ENCODE measurements around the gene LRMDA.
"Not testable (repeated sequence)": the region's sequence is repeated elsewhere in the genome, so short reads cannot be mapped to it uniquely, and the experiment has no call there.

LRMDA gene

DNA sequence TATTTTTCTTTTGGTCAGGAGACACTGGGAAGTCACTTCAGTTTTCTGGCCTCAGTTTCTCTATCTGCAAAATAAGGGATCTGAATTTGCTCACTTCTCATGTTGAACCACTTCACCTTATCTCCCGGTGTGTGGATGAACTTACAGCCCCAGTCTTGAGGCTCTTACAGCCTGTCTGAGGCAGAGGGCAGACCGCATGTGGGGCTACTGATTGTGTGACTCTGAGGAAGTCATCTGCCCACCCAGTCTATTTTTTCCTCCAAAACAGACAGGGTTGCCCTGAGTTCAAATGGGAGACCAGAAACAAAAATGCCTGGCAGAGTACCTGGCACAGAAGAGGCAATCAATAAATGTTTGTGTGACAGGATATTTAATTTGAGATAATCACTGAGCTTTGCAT is 78.3 kb downstream of the LRMDA start:
- DNase-seq: no peak

- DNase-seq: no peak
Observed at GRCh38 chr10:75511011-75511410, 79.6 kb downstream of the LRMDA start.

- DNase-seq: no peak
Observed at GRCh38 chr10:75512203-75512933, 80.9 kb downstream of the LRMDA start.

GRCh38 chr10:75513292-75513885 is 82.0 kb downstream of the LRMDA start:
- no peak for DNase-seq

- DNase-seq: no peak
Observed at GRCh38 chr10:75514830-75515229, 83.4 kb downstream of the LRMDA start.

GRCh38 chr10:75516154-75516553 is 84.7 kb downstream of the LRMDA start:
- DNase-seq: not testable (repeated sequence)

DNA sequence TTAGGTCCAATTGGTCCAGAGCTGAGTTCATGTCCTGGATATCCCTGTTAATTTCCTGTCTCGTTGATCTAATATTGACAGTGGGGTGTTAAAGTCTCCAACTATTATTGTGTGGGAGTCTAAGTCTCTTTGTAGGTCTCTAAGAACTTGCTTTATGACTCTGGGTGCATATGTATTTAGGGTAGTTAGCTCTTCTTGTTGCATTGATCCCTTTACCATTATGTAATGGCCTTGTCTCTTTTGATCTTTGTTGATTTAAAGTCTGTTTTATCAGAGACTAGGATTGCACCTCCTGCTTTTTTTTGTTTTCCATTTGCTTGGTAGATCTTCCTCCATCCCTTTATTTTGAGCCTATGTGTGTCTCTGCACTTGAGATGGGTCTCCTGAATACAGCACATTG is 87.8 kb downstream of the LRMDA start:
- not testable (repeated sequence) for DNase-seq

DNA sequence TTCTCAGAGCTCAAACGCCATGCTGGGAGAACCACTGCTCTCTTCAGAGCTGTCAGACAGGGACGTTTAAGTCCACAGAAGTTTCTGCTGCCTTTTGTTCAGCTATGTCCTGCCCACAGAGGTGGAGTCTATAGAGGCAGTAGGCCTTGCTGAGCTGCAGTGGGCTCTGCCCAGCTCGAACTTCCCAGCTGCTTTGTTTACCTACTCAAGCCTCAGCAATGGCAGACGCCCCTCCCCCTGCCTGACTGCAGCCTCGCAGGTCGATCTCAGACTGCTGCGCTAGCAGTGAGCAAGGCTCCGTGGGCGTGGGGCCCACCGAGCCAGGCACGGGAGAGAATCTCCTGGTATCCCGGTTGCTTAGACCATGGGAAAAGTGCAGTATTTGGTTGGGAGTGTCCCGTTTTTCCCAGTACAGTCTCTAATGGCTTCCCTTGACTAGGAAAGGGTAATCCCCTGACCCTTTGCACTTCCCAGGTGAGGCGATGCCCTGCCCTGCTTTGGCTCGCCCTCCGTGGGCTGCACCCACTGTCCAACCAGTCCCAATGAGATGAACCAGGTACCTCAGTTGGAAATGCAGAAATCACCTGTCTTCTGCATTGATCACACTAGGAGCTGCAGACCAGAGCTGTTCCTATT is 89.9 kb downstream of the LRMDA start:
- DNase-seq: not testable (repeated sequence)

DNA sequence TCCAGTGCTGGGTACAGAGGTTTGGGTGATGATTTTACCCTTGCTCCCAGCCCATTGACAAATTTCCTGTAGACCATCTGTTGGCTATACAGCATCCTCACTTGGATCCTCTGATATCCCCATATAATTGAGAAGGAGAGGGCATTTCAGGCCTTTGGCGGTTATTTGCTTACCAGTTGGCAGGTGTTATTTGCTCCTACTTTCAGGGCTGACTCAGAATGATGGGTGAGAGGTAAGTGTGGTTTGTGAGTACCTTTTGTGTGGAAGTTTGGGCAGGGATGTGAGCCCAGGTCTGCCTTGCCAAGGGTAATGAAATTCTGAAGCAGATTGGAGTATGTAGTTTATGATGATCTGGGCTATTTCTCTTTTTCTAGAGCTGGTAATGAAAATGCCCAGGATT is 93.6 kb downstream of the LRMDA start:
- no peak for DNase-seq

- DNase-seq: no peak
Observed at GRCh38 chr10:75525646-75526045, 94.2 kb downstream of the LRMDA start.

- no peak for DNase-seq
Observed at GRCh38 chr10:75527542-75527941, 96.1 kb downstream of the LRMDA start.

DNA sequence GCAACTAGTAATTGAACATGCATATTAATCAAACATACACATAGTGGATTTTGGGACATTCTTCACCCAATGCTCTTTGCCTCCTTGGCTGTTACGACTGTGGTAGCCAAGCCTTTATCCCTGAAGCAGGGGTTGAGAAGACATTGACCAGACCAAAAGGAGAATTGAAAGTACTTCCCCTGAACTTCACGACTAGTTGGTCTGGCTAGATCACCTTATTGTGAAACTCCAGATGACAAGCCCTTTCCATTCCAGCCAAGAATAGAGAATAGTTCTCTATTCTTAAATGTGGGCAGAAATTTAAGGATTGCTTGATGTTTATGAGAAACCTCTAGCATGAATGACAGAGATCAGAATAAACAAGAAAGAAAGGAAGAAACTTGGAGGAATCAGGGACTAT is 97.0 kb downstream of the LRMDA start:
- DNase-seq: no peak

GRCh38 chr10:75530299-75530698 is 98.9 kb downstream of the LRMDA start:
- no peak for DNase-seq

DNA sequence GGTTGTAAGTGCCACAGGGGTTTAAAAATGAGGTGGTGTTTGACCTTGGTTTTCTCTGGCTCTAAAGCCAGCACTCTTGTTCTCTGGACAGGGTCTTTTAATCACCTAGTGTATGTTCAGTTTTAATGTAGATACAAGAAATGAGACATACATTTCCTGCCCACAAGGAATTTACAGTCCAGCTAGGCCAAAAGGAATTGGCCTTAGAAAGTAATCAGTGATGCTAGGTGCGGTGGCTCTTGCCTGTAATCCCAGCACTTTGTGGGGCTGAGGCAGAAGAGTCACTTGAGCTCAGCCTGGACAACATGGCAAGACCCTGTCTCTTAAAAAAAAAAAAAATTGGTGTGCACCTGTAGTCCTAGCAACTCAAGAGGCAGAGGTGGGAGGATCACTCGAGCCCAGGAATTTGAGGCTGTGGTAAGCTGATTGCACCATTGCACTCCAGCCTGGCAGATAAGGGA is 100.2 kb downstream of the LRMDA start:
- DNase-seq: no peak

DNA sequence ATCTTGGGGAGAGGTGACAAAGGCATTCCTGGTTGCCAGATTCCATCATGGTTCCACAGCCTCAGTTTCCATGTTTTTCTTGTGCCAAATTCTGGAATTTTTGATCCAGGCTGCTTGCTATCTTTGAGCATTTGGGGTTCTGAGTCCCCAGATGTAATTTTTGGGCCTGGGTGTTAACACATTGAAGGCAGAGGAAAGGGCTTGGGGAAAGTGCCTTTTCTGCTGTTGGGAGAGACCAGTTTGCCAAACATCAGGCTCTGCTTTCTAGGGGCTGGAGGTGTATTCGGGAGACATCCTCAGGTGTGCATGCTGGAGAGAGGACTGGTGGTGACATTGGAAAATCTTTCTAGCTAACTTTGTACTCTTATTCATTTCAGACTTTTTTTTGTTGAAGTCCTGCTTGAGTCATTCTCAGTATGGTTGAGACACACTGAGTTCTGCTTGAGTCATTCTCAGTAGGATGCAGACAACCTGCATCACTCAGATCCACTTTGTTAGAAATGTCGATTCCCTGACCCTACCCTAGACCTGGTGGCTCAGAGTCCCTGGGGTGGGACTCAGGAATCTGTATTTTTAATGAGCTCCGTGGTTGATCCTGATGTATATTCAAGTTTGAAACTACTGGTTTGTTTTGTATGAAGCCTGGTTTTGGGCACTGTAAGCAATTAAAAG is 101.0 kb downstream of the LRMDA start:
- DNase-seq: no peak

- DNase-seq: no peak
Observed at GRCh38 chr10:75538144-75538543, 106.7 kb downstream of the LRMDA start.

GRCh38 chr10:75538765-75539164 is 107.3 kb downstream of the LRMDA start:
- DNase-seq: no peak

DNA sequence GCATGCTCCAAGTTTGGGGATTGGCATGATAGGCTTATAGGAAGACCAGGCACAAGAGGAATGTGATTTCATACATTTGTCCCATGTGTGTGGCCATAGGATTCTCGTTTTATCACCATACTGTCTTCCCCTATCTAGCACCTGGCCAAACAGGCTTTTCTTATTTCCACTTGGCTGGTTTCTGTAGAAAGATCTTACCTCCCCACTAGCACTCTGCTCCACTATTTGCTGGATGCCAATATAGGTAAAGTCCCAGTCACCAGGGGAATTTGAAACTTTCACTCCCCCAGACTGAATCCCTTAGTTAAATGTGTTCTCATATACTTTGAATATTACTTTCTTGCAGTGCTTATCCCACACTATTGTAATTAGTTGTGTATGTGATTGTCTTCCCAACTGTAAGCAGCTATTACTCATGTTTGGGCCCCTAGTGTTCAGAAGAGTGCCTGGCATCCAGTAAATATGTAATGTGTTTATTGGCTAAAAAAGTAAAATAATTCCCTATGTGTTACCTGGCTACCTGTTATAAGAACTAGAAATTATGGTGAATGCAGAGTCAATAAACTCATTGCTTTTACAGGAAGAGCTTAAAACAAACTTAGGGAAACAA is 109.0 kb downstream of the LRMDA start:
- no peak for DNase-seq

DNA sequence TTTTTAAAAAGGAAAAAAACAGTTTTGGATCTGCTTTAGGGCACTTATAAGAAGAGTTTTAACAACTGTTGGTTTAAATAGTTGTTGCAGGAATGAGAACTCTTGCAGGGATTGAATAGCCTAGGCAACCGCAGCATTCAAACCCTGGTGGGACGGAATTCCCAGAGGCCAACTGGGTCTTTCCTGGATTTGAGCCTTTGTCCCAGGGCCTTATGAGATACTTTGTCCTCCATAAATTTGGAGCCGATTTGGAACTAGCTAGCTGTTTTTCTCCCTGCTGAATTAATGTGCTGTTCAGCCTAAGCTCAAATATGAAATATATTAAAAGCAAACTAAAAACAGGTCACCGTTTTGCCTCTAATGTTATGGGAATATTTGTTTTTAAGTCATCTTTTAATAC is 109.6 kb downstream of the LRMDA start:
- DNase-seq: no peak

GRCh38 chr10:75541411-75541810 is 110.0 kb downstream of the LRMDA start:
- no peak for DNase-seq

DNA sequence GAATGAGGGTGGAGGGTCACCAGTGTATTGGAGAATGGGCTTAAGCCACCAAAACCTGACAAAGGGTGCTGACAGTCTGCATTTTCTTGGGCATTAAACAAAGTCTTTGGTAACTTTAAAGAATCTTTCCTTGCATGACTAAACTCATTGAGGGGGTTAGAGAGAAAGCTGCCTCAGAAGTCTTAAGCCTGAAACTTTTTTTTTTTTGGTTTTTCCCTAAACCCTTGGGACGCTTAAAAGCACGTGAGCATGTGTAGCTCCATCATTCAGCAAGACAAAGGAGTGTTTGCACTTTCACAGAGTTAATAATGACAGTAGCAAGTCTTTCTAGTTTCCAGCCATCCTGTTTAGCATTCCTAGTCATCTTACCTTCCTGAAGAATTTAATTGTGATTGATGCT is 110.7 kb downstream of the LRMDA start:
- no peak for DNase-seq

- DNase-seq: no peak
Observed at GRCh38 chr10:75542906-75543305, 111.5 kb downstream of the LRMDA start.

GRCh38 chr10:75544386-75544785 is 113.0 kb downstream of the LRMDA start:
- no peak for DNase-seq

Data from KG1 (cell line).